HG02678 (cell line): ENCODE measurements around the gene CHRM4.

Experiments
- ATAC-seq: cut with Tn5 transposase; IDR thresholded peaks from one replicate; pipeline ENCODE4 v1.9.1; 2021; ENCODE audit warnings: mild to moderate bottlenecking, moderate library complexity; ENCODE audit not compliant: unreplicated experiment

Gene CHRM4

DNA sequence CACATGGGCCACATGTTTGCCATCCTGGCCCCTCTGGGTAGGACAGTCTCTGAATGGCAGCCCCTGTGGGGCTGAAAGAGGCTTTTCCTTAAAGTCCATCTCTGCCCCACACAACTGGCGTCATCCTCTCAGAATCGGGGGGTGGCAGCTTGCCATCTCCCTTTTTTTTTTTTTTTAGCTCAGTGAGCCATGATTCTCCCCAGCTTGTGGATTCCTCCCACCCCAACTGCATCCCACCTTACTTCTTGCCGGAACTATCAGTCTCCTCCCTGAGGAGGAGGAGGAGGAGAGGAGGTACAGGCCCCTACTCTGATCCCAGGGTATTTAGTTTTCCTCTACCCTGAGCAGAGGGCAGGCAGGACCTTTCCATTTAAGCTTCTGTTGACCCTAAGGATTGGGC lies 40.9 kb downstream of the CHRM4 start:
- no peak for ATAC-seq

DNA sequence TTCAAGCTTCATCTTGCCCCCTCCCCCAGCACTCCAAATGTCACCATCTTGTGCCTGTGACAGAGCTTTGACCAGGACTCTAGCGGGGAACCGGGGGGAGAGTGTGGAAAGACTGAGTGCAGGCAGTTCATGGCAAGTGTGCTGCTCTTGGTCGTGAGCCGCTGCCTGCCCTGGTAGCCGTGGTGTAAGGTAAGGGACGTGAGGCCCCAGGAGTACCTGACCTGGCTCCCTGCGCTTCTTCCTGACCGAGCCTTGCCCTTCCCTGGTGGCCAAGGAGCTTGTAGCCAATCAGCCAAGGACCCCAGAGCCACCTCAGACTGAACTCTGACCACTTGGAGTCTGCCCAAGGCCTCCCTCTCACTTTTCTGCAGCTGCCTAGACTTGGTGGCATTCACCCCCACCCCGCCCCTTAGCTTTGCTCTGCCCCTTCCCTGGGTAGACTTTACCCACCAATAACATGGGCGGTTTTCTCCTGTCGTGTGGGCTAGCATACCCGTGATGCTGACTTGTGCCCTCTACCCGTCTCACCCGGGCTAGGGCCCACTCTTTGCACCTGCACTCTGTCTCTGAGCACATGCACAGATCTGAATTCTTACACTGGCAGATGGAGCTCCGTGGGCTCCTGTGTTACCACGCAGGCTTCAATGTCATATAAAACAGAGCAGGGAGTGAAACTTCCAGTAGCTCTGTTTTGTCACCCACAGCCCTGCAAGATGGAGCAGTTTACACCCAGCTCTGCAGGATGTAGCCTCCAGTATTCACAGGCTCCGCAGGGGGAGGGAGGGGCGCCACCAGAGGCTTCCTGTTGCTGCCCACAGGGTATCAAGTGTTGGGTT lies 42.8 kb downstream of the CHRM4 start:
- no peak for ATAC-seq

DNA sequence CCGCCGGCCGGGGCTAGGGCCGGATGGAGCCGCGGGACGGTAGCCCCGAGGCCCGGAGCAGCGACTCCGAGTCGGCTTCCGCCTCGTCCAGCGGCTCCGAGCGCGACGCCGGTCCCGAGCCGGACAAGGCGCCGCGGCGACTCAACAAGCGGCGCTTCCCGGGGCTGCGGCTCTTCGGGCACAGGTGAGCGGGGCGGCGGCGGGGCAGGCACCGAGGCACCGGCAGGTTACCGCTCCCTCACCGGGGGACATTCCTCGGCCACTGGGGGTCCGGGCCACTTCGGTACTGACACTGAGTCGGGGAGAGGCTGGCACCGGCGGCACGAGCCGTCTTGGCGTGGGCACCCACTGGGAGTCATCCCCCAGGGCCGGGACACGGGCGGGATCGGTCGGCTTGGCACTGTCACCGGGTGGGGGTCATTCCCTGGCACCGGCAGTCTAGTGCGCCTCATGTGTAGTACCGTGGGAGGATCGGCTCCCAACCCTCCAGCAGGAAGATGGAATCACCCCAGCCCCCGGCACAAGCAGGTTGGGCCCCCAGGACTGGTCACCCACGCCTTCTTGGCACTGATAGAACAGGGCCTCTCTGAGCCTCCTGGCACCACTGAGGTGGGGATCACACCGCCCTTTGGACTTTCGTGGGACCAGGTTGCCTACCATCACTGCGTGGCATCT lies 43.8 kb downstream of the CHRM4 start:
- no peak for ATAC-seq

DNA sequence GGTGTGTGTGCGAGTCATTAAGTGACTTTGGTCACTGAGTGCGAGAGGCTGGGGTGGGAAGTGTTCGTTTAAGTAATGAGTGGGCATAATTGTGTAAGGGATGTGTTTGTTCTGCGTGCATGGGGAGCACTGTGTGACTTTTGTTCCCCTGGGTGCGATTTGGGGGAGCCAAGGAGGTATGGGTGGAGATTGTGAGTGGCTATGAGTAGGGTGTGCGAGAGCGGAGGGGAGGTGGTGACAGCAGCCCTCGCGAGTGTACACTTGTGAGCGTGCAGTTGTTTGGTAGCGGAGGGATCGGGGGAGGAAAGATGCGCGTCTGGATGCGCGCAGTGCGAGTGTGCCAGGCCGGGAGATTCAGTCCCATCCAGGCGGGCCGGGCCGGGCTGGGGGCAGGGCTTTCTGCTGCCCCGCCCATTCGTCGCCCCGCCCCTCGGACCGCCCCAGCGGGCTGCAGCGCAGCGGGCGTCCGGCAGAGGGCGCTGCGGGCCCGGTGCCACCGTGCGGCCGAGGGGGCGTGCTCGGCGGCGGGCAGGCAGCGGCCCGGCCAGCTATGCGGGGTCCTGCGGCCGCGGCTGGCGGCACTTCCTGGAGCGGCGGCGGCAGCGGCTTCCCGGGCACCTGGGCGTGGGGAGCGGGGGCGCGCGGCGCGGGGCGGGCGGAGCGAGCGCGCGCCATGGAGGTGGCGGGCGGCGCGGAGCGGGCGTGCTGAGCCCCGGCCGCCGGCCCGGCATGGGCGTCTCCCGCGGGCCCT lies 44.5 kb downstream of the CHRM4 start, which contains the start of gene DGKZ:
Gene DGKZ (plus strand): TSS at position 578 of the 751 bp plus-strand sequence. CDS start 197 bp downstream, outside the sequence.
- peak; percentile 66 for ATAC-seq

DNA sequence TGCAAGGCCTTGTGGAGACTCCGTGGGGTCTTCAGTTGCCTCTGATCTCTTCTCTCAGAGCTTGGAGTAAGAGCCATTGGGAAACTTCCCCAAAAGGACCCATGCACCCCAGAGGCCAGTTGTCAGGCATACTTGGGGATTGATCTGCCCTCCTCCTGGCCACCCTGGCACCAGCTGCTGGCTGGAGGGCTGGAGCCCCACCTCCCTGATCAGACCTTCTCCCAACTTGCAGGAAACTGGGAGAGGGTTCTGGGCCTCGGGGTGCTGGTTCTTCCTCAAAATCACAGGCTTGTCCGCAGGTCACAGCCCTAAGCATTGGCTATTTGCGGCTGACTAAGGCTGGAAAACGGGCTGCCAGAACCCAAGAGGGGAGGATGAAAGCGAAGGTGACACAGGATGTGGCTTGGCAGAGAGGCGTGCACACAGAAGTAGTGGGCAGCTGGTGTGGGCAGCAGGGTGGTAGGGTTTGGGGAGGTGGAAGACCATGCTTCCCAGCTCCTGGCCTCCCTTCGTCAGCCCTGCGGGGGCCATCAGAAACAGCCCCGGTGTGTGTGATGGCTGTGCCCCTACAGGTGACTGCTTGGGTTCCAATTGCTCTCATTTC lies 45.6 kb downstream of the CHRM4 start:
- no peak for ATAC-seq

DNA sequence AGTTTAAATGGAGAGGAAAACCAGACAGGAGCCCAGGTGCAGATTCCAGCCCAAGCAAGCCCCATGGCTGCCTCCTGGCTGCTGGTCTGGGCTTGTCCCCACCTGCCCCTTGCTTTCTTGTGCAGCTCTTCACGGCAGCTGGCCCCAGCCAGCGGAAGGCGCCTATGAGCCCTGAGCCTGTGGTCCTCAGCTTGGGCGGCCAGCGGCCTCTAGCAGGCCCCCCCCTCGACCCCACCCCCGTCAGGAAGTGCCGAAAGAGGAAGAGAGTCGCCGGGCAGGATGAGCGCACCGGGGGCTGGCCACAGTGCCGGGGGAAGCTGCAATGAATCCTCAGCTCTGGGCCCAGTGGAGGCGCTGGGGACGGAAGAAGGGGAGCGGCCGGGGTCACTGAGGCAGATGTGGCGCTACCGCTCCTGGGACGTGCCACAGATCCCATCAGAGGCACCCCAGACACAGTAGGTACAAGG lies 46.4 kb downstream of the CHRM4 start:
- ATAC-seq: no peak

DNA sequence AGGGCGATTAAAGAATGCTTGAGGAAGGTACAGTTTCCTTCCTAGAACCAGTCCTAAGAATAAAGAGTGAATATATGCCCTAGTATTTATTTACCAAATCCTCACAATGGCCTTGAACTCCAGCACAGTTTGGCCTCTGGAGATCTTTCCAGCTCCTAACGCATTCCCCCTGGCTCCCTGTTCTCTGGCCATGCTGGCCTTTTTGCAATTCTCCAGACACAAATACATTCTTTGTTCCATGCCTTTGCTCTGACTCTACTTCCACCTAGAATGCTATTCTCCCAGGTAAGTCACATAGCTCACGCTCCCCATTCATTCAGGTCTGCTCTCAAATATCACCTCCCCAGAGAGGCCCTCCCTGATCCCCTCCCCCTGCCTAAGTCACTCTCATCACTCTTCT lies 48.1 kb downstream of the CHRM4 start:
- no peak for ATAC-seq

DNA sequence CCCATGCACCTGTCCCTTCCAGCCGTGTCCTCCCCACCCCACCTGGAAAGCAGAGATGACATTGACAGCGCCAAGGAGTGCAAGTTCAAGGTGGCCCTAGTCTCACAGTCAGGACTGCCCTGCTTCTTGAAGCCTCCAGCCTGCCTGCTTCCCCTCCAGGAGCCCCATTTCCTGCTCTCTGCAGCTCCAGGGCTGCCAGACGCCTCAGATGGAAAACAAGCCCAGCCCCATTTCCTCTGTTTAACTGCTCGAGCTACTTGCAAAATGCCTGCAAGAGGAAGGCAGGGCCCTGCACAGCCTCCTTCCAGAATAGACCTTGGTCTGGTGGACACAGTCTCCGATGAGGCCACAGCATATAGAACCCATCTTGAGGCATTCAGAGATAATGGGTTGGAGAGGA lies 49.3 kb downstream of the CHRM4 start:
- ATAC-seq: no peak

DNA sequence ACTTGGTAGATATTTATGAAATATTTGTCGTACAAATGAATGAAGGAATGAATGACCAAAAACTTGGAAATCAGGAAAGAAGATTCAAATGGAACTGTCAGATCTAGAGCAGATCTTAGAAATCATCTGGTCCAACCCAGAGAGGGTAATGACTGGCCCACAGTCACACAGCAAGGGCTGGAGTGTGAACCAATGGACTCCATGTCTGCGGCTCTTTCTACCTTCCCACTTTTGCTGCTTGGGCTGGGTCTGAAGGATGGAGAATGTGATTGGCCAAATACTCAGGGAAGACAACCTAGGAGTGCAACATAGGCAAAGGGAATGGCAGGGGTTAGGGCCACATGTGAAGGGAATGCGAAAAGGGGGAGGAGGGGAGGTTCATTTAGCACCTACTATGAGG lies 50.1 kb downstream of the CHRM4 start:
- ATAC-seq: no peak

DNA sequence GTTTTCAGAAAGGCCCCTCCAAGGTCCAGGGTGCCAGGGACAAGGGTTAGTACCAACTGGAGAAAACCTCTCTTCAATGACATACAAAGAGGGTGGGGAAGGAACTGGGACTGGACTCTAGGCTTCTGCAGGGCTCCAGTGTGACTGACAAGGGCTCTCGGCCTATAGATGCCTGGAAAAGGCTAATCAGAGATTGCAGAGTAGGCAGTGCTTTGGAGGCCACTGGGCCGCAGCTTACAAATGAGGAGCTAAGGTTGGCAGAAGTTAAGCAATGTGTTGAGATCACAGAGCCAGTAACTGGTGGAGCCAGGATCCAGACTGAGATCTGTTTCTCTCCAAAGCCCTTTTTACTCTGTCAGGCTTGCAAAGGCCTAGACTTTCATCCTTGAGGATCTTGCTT lies 51.8 kb downstream of the CHRM4 start:
- no peak for ATAC-seq

DNA sequence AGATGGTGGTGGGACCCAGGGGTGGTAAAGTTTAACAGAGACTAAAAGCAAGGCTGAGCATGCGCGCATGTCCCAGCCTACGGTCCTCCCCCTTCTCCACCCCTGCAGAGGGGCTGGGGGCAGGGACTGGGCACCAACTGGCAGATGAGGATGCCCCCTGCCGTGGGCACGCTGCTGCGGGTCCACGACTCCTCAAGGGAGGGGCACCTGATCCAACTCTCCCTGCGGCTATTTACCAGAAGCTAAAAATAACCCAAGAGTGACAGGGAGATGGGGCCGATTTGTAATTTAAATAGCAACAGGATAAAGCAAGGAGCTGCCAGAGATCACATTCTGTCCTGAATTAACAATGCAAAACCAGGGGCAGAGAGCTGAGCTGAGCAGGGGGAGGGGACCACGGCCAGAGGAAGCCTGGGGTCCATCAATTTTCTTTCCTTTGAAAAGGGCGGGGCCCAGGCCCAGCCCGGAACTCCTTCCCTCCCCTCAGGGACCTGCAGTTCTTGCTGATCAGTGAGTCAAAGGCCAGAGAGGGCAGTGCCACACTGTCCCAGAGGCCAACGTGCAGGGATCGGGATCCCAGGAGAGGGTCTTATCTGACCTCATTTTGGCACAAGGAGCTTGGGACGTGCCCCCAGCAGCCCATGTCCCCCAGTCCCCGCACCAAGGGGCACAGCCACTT lies 52.4 kb downstream of the CHRM4 start:
- no peak for ATAC-seq

DNA sequence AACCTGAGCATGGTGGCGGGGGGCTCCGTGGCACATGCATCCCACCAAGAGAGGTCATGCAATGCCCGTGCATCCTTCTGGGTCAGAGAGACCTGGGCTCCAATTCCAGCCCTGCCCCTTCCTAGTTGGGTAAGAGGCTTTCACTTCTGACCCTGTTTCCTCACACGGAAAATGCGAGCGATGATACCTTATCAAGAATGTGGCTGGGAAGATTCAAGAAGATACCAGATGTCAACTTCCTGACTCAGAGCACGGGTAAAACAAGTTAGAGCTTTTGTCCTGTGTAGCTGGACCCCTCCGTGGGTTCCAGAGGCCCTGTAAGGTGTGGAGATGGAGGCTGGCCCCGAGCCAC lies 53.0 kb downstream of the CHRM4 start:
- ATAC-seq: no peak

DNA sequence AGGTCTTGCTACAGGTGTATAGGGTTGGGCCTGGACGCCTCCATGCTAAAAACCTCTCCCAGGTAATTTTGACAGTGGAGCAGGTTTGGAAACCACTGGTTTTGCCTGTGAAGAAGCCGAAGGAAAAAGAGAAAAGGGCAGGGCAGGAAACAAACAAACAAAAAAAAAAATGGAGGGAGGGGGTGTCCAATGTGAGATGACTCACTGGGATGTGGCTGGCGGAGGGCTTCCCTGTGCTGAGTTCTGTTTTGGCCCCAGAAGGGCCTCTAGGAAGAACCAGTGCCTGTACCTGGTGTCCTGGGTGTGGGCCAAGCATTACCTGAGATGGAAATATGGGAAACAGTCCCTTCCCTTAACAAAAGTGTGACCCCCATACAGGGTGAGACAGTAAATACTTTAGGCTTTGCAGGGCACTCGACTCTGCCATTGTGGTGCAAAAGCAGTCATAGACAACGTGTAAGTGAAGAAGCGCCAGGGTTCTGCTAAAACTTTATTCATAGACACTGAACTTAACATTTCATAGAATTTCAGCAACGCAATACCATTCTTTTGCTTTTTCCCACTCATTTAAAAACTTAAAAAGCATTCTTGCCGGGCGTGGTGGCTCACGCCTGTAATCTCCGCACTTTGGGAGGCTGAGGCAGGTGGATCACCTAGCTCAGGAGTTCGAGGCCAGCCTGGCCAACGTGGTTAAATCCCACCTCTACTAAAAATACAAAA lies 53.8 kb downstream of the CHRM4 start:
- no peak for ATAC-seq

DNA sequence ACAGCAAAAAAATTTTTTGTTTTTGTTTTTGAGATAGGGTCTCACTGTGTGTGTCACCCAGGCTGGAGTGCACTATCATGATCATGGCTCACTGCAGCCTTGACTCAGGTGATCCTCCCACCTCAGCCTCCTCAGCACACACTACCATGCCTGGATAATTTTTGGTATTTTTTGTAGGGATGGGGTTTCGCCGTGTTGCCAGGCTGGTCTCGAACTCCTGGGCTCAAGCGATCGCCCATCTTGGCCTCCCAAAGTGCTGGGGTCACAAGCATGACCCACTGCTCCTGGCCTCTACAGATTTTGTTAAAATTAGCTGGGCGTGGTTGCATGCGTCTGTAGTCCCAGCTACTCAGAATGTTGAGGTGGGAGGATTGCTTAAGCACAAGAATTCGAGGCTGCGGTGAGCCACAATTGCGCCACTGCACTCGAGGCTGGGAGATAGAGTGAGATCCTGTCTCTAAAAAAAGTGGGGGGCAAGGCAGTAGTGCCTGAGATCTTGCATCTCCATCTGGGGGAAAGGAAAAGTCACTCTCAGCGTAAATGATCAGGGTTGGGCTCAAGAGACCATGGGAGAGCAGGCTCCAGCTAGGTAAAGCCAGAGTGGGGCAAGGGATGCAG lies 54.9 kb downstream of the CHRM4 start:
- ATAC-seq: no peak

DNA sequence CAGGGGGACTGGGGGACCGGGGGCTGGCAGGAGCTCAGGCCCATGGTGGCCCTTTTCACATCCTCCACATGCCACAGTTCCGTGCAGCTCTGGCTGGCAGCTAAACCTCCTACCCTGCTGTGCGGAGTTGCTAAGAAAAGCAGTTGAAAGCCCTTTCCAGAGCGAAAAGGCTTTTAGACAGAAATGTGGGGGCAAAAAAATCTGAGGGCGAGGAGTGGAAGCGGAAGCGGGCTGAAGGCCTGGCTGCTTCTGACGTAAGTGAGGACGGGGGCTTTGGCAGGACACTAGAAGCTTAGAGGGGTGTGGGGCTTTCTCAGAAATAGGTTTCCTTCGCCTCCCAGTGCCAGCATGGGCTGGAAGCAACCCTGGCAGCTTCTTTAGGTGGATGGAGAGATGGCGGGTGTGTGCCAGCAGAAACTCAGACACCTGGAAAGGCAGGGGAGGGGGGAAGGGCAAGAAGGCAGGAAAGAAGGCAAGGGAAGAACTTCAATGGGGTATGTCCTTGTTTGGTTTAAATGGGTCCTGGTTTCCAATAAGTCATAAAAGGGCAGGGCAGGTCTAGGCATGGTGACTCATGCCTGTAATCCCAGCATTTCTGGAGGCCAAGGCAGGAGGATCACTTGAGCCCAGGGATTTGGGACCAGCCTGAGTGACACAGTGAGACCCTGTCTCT lies 55.5 kb downstream of the CHRM4 start:
- ATAC-seq: no peak

DNA sequence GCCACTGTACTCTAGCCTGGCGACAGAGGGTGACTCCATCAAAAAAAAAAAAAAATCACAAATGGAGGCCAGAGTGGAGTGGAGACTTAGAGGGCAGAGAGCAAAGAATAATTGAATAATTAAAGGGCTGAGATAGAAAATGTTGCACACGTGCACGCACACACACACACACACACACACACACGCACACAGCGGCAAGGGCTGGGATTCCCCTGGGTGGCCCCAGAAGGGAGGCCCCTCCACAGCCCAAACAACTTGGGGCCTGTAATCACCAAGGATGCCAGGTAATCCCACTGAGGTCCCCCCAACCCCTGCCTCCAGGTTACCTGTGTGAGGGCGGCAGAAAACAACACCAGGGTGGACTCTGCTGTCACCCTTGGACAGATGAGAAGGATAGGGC lies 56.3 kb downstream of the CHRM4 start:
- no peak for ATAC-seq

DNA sequence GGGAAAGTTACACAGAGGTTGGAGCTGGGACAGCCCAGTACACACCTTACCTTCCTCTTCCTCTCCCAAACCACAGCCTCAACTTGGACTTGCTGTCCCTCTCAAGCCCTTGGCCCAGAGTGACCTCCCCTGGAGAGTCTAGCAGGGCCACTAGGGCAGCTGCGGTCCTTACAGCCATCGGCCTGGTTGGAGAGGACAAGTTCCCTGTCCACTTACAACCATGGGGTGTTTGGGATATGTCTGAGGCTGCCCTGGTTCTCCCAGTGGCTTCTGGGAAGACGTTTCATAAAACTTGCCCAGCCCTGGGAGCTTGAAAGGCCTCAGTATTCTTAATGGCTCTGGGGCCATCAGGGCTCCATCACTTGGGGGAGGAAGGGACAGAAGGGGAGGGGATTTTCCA lies 57.4 kb downstream of the CHRM4 start:
- ATAC-seq: no peak
